Endodermal cell (in vitro differentiated cells): Measurements from ENCODE around the gene ACAD11. TPM values are rescaled to one million over a fixed set of nuclear protein-coding genes. Genes with fewer than 3 reads are reported as not detected.

Source experiments
- DNase-seq: peaks from one replicate; pipeline ENCODE4 v3.0.0-alpha.2; 2017
- H3K27ac ChIP-seq: 2 replicates; pipeline ENCODE4 v1.5.1; 2013; ENCODE audit warnings: mild to moderate bottlenecking, low read depth, low read length, moderate library complexity
- H3K27me3 ChIP-seq: 2 replicates; pipeline ENCODE4 v1.6.1; 2013; ENCODE audit warnings: mild to moderate bottlenecking, low read length, moderate library complexity; ENCODE audit not compliant: insufficient read depth, control insufficient read depth, poor library complexity, severe bottlenecking
- H3K36me3 ChIP-seq: 2 replicates; pipeline ENCODE4 v1.7.0; 2013; ENCODE audit warnings: mild to moderate bottlenecking, low read length, moderate library complexity; ENCODE audit not compliant: control insufficient read depth, insufficient read depth
- H3K4me1 ChIP-seq: one replicate; pipeline ENCODE4 v1.7.0; 2013; ENCODE audit warnings: low read length; ENCODE audit not compliant: control insufficient read depth, insufficient read depth
- H3K4me3 ChIP-seq: 2 replicates; pipeline ENCODE4 v1.5.1; 2013; ENCODE audit warnings: mild to moderate bottlenecking, low read length, moderate library complexity
- H3K9ac ChIP-seq: 2 replicates; pipeline ENCODE4 v1.6.1; 2013; ENCODE audit warnings: mild to moderate bottlenecking, low read length, moderate library complexity; ENCODE audit not compliant: poor library complexity, severe bottlenecking; ENCODE audit errors: extremely low read depth
- H3K9me3 ChIP-seq: 2 replicates; pipeline ENCODE4 v1.6.1; 2013; ENCODE audit warnings: mild to moderate bottlenecking, low read length, moderate library complexity; ENCODE audit not compliant: control insufficient read depth
- H3K27ac Mint-ChIP-seq: 2 replicates; pipeline ENCODE4 v1.8.0; 2020; ENCODE audit warnings: mixed read lengths
- H3K27me3 Mint-ChIP-seq: 2 replicates; pipeline ENCODE4 v1.8.0; 2021; ENCODE audit warnings: mild to moderate bottlenecking, mixed read lengths; ENCODE audit not compliant: insufficient read depth
- H3K36me3 Mint-ChIP-seq: 2 replicates; pipeline ENCODE4 v1.8.0; 2020; ENCODE audit warnings: low read depth, mixed read lengths
- H3K4me1 Mint-ChIP-seq: 2 replicates; pipeline ENCODE4 v1.8.0; 2020; ENCODE audit warnings: mixed read lengths
- H3K4me3 Mint-ChIP-seq: 2 replicates; pipeline ENCODE4 v1.8.0; 2020; ENCODE audit warnings: mild to moderate bottlenecking, moderate library complexity, mixed read lengths
- H3K9me3 Mint-ChIP-seq: 2 replicates; pipeline ENCODE4 v1.8.0; 2020; ENCODE audit warnings: mild to moderate bottlenecking, mixed read lengths
- WGBS, 2 experiments: methylation state at CpG; one replicate each; pipeline versions ENCODE4 v1.1.5 to v1.1.7; 2013; ENCODE audit warnings: missing lambda C conversion rate in 2 of 2, mixed read lengths in 1 of 2; ENCODE audit not compliant: insufficient coverage in 1 of 2, insufficient read length in 1 of 2; 5-methylcytosine and 5-hydroxymethylcytosine counted together
- total RNA-seq, 2 donors: library from RNA; stranded (reverse); fragmentation: NEBNext Ultra II Directional in 1 of 2; extraction: Animal tissue kit (Norgen Biotek cat#: 25700) in 1 of 2; gene quantifications; 2 replicates in 1 of 2; 3 replicates in 1 of 2; pipeline ENCODE4 v1.2.1, GENCODE V29; 2021
- TF ChIP-seq, protein P1 (sequence below): fragments of 200-600 bp; sonication (generic); conservative IDR thresholded peaks from 2 replicates; pipeline ENCODE4 v1.5.0; 2021; ENCODE audit warnings: antibody characterized with exemption, mild to moderate bottlenecking

The ACAD11 gene
- total RNA-seq, 2 donors from 2014 or later = 21.4 to 22.8 TPM

DNA sequence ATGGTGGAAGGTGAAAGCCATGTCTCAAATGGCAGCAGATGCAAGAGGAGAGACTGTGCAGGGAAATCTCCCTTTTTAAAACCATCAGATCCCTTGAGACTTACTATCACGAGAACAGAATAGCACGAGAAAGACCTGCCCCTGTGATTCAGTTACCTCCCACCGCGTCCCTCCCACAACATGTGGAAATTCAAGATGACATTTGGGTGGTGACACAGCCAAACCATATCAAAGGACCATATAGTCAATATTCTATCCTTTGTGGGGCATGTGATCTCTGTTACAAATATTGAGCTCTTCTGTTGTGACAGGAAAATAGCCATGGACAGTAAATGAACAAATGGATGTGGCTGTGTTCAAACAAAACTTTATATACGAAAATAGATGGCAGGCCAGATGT lies 139.7 kb downstream of the ACAD11 start:
- Histone ChIP-seq H3K9me3 (no peaks in the 10 kb centered on the region), H3K9ac (no peak overlapping the region), H3K36me3 (peaks cover 95% of the 10 kb centered on the region), H3K27ac (no peak overlapping the region), H3K27me3 (no peaks in the 10 kb centered on the region), H3K4me3 (no peak overlapping the region), H3K4me1 (no peaks in the 10 kb centered on the region)
- Mint-ChIP-seq H3K9me3 (no peaks in the 10 kb centered on the region), H3K4me3 (no peak overlapping the region), H3K27me3 (no peaks in the 10 kb centered on the region), H3K27ac (no peak overlapping the region), H3K4me1 (no peaks in the 10 kb centered on the region), H3K36me3 (peaks cover 81% of the 10 kb centered on the region)
- TF ChIP-seq, protein P1, sequence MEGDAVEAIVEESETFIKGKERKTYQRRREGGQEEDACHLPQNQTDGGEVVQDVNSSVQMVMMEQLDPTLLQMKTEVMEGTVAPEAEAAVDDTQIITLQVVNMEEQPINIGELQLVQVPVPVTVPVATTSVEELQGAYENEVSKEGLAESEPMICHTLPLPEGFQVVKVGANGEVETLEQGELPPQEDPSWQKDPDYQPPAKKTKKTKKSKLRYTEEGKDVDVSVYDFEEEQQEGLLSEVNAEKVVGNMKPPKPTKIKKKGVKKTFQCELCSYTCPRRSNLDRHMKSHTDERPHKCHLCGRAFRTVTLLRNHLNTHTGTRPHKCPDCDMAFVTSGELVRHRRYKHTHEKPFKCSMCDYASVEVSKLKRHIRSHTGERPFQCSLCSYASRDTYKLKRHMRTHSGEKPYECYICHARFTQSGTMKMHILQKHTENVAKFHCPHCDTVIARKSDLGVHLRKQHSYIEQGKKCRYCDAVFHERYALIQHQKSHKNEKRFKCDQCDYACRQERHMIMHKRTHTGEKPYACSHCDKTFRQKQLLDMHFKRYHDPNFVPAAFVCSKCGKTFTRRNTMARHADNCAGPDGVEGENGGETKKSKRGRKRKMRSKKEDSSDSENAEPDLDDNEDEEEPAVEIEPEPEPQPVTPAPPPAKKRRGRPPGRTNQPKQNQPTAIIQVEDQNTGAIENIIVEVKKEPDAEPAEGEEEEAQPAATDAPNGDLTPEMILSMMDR = no peak
- DNase-seq = no peak
- 95 to 100% methylated on average over 3 to 5 of the region's 5 CpGs for WGBS, 2 experiments

DNA sequence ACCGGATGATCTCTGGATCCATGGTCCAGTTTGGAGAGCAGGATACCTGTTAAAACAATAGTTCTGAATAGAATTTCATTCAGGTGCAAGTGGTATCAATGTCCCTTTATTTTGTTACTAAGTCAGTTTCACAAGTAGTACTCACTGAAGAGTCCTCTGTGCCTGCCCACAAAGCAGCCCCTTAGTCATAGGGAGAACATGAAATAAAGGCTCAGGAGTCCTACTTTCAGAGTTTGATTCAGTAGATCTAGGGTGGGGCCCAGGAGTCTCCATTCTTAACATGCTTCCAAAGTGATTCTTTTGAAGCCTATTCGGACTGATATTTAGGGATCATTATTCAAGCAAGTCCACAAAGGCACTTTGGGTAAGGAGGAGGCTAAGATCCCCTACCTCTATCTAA lies 142.3 kb downstream of the ACAD11 start:
- 89 to 100% methylated on average over 2 of the region's 2 CpGs for WGBS, 2 experiments
- H3K36me3 ChIP-seq = peaks cover 95% of the 10 kb centered on the region
- TF ChIP-seq, protein P1 = no peak
- no peaks in the 10 kb centered on the region for H3K9me3 ChIP-seq
- Mint-ChIP-seq H3K9me3 (no peaks in the 10 kb centered on the region), H3K36me3 (peaks cover 78% of the 10 kb centered on the region), H3K4me1 (peaks cover 12% of the 10 kb centered on the region), H3K27ac (no peak overlapping the region), H3K4me3 (no peak overlapping the region), H3K27me3 (no peaks in the 10 kb centered on the region)
- no peak overlapping the region for H3K27ac ChIP-seq
- no peak overlapping the region for H3K9ac ChIP-seq
- no peaks in the 10 kb centered on the region for H3K27me3 ChIP-seq
- DNase-seq = no peak
- no peak overlapping the region for H3K4me3 ChIP-seq
- H3K4me1 ChIP-seq = no peaks in the 10 kb centered on the region

DNA sequence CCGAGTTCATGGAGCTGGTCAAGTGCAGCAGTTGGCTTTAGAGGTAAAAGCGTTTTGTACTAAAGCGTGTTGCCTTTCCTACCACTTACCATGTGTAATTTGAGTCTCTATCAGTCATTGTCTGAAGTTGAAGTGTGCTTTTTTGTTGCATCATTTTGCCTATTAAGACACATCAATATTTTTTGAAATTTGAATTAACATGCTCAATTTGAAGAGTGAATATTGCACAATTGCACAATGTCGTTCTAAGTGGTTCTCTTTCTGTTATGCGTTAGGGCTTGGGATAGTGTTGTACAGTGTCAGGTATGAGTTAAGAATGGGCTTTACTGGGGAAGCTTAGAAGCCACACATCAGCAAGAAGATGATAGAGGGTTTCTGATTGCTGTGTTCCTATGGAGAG lies 146.6 kb downstream of the ACAD11 start:
- 96 to 100% methylated on average over 3 to 5 of the region's 5 CpGs for WGBS, 2 experiments
- no peak overlapping the region for H3K9ac ChIP-seq
- Mint-ChIP-seq H3K9me3 (no peaks in the 10 kb centered on the region), H3K27ac (peak overlapping the region; percentile 33), H3K27me3 (no peaks in the 10 kb centered on the region), H3K36me3 (peaks cover 72% of the 10 kb centered on the region), H3K4me3 (no peak overlapping the region), H3K4me1 (peaks cover 17% of the 10 kb centered on the region)
- no peaks in the 10 kb centered on the region for H3K4me1 ChIP-seq
- no peak for DNase-seq
- peaks cover 94% of the 10 kb centered on the region for H3K36me3 ChIP-seq
- no peak overlapping the region for H3K4me3 ChIP-seq
- TF ChIP-seq, protein P1 = no peak
- no peaks in the 10 kb centered on the region for H3K9me3 ChIP-seq
- H3K27me3 ChIP-seq = no peaks in the 10 kb centered on the region
- H3K27ac ChIP-seq = no peak overlapping the region
